Activated gamma-delta T cell (primary cell): Measurements from ENCODE around the gene EPHB3.

ENCODE experiments used
- DNase-seq: peaks from one replicate; lab custom pipeline; 2025; lab: John Stamatoyannopoulos, UW

Gene EPHB3

DNA sequence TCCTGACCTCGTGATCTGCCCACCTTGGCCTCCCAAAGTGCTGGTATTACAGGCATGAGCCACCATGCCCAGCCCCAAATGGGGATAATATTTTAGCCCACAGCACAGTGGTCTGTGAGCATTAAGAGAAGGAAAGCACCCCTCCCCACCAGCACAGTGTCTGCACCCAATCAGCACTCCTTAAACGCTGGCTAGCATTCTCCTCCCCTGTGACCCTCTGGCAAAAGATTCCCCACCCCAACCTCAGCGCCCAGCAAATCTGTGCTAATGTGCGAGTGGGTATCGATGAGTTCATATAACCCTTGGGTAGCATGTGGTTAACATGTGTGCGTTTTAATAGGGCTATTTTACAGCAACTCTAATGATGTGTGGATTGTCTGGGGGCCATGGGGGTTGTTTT is 18.3 kb upstream of the EPHB3 start:
- DNase-seq: no peak

GRCh38 chr3:184543843-184544512 is 17.6 kb upstream of the EPHB3 start:
- DNase-seq: no peak

DNA sequence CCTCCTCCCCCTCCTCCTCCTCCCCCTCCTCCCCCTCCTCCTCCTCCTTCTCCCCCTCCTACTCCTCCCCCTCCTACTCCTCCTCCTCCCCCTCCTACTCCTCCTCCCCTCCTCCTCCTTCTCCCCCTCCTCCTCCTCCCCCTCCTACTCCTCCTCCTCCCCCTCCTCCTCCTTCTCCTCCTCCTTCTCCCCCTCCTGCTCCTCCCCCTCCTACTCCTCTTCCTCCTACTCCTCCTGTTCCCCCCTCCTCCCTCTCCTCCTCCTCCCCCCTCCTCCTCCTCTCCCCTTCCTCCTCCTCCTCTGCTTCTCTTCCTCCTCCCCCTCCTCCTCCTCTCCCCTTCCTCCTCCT is 17.1 kb upstream of the EPHB3 start:
- DNase-seq: no peak

DNA sequence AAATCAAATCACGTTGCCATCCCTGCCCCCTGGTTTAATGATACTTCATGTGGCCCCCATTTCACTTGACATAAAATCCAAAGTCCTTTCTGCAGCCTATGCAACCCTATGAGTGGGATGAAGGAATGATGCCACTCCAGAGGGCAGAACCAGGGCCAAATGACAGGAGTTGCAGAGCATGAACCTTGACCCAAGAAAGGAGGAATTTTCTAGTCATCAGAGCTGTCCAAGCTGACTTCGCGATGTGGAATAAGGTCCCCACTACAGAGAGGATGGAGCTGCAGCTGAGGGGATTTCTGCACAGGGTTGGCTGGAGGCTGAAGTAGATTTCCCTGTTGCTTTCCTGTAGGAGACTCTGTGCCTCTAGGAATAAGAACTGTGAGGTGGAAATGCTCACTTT is 15.8 kb upstream of the EPHB3 start:
- no peak for DNase-seq

GRCh38 chr3:184546252-184546651 is 15.3 kb upstream of the EPHB3 start:
- no peak for DNase-seq

GRCh38 chr3:184549796-184550577 is 11.6 kb upstream of the EPHB3 start:
- no peak for DNase-seq

GRCh38 chr3:184551103-184551502 is 10.5 kb upstream of the EPHB3 start:
- no peak for DNase-seq

DNA sequence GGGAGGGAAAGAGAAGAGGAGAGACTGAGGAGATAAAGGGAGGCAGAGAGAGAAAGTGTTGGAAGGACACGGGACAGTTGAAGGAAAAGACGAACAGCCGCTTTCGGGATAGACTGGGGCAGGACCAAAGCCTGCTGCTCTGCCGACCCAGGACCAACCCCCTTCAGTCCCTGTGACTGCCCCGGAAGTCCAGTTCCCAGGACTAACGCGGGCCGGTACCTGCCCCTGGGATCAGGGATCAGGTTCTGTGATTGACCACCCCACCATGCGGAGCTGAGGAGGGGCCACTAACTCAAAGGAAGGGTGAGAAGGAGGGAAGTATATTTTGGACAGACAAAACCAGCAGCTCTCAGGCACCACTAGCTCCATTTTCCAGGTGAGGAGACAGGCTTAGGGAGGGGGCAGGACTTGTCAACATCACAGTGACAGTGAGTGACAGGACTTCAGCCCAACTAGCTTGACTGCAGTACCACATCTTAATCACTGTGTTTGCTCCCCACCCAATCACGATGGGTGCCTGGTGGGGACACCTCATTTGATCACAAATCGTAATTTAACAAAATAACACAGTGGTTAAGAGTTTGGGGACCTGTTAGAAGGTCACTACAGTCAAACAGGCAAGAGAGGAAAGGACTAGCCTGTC is 9.8 kb upstream of the EPHB3 start:
- DNase-seq: no peak

GRCh38 chr3:184552296-184552695 is 9.3 kb upstream of the EPHB3 start:
- DNase-seq: no peak

DNA sequence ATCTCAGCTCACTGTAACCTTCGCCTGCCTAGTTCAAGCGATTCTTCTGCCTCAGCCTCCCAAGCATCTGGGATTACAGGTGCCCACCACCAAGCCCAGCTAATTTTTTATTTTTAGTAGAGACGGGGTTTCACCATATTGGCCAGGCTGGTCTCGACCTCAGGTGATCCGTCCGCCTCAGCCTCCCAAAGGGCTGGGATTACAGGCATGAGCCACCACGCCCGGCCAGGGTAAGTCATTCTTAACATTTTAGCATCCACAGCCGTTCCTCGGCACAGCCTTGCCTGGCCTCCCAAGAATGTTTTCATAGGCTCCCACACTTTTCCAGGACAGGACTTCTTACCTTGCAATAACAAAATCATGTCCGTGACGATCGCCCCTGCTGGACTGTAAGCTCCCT is 8.7 kb upstream of the EPHB3 start:
- no peak for DNase-seq

DNA sequence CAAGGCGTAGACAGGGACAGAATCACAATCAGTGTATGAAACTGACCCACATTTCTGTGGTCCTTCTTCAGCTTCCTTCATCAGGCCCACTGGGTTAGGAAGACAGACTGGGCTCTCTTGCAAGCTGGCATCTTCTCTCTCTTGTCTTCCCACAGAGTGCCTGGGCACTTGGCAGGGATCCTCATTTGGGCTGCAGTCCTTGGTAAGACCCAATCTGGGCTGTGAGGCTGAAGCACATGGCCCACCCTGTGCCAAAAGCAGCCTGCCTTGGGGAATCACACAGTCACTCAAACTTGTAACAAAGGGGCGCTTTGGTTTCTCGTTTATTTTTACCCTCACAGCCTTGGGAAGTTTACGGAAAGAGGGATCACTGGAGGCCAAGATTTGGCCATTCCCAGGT is 8.2 kb upstream of the EPHB3 start:
- DNase-seq: no peak

DNA sequence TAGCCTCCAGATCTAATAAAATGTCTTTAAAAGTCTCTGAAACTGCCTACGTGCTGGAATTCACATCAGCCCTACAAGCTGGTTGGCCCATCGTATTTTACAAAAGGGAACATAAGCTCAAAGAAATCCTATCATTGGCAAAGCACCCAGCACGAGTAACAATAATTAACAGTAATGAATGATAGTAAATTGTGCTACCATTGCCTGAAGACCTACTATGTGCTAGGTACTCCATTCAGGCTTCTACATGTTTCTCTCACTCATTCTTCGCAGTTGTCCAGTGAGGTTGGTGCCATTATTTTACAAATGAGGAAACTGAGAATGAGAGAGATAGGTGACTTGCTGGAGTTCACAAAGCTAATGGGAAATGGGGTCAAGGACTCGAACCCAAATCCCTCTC is 7.1 kb upstream of the EPHB3 start:
- no peak for DNase-seq

- no peak for DNase-seq
Observed at GRCh38 chr3:184556582-184557347, 4.8 kb upstream of the EPHB3 start.

- DNase-seq: no peak
Observed at GRCh38 chr3:184557348-184557950, 4.1 kb upstream of the EPHB3 start.

- DNase-seq: no peak
Observed at GRCh38 chr3:184558726-184559125, 2.9 kb upstream of the EPHB3 start.

DNA sequence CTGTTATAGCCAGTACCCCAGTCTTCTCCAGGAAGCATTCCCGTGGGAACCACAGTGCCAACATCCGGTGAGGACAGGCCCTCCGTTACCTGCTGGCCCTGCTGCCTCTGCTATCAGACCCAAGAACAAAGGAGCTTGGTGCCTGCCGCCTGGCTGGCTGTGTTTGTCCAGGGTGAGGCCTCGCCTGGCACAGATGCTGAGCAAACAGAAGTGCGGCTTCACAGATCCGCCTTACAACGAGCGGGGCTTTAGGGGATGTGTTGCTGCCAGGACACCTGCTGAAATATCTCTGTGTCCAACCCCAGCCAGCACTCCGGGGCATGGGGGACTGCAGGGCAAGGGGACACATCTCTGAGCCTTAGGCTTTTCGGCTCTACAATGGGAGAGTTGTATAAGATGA is 2.2 kb upstream of the EPHB3 start:
- DNase-seq: no peak

GRCh38 chr3:184560531-184560930 is 1.1 kb upstream of the EPHB3 start:
- DNase-seq: no peak

DNA sequence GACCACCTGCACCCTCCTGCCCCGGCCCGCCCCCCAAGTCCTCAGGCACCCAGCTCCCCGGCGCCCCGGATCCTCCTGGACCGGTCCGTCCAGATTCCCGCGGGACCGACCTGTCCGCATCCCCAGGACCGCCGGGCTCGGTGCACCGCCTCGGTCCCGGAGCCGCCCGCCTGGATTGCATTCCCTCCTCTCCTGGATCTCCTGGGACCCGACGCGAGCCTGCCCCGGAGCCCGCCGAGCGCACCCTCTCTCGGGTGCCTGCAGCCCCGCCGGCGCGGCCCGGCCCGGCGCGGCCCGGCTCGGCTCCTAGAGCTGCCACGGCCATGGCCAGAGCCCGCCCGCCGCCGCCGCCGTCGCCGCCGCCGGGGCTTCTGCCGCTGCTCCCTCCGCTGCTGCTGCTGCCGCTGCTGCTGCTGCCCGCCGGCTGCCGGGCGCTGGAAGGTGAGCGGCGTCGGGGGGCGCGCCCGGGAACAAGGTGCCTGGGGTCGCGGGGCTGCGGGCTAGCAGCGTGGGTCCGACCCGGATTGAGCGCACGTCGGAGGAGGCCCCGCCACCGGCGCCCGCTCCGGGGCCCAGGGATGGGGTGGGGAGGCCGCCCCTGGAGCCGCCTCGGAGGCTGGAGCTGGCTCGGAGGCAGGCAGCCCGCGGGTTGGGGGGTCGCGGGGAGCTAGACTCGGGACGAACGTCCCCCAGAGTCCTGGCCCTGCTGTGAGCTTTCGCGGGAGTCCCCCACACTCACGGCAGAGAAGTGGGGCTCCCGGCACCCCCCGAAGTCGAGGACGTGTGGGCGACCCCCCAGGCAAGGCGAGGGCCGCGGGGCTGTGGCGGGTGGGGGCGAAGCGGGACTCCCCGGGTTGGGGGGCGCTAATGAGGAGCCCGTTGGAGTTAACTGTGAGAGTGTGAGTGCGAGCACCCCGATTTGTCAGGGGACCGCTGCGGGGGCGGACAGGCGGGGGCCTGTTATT is 610 bp downstream of the EPHB3 start:
- DNase-seq: no peak

DNA sequence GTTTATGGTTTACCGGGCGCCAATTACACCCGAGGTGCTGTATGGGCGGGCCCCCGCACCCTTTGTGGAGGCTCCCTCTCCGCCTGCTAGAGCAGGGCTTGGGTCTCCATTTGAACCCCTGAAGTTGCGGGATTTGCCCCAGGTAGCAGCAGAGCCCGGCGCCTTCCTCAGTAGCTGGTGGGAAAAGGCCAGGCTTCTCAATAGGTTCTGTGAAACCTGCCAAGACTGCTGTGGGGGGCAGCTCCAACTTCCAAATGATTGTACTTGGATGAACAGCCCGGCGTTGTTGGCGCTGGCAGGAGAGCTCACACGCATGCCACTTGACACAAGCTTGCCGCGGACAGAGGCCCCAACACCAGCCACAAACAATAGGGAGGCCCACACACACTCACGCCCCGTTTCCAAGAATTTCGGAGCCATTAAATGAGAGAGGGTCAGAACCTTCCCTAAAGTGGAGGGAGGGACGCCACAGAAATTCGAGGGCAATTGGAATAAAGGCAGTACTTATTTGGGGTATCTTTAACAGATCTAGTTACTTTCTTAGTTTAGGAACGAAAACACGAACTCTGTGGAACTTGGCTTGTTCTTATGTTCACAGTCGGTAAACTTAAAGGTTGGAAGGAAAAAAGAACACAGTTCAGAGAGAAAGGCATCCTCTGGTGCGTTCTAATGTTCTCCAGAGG is 1.4 kb downstream of the EPHB3 start:
- no peak for DNase-seq

- no peak for DNase-seq
Observed at GRCh38 chr3:184563561-184563925, 2.0 kb downstream of the EPHB3 start.
